ENCODE data around the gene BTN2A1. TPM values are rescaled to one million over a fixed set of nuclear protein-coding genes. Genes with fewer than 3 reads are reported as not detected.

The BTN2A1 gene
- total and polyA plus RNA-seq, 2 of the 13 experiments (the other 11 are each of a cell fraction or from before 2014, with no cell fraction given) = 16.4 to 30.4 TPM

- TF ChIP-seq CSRNP2 (CRISPR knock-in tag; conservative IDR thresholded peaks at IDR 0.05; ENCODE audit: low read depth) (no peak), ZNF780A (CRISPR knock-in tag; IDR thresholded peaks at IDR 0.05) (no peak), HDAC1 (CRISPR knock-in tag; IDR thresholded peaks at IDR 0.05) (no peak), DMAP1 (CRISPR knock-in tag; IDR thresholded peaks at IDR 0.05) (no peak), TCF12 (IDR thresholded peaks at IDR 0.05) (no peak), TCF12 (CRISPR knock-in tag; IDR thresholded peaks at IDR 0.05) (no peak), ZNF605 (CRISPR knock-in tag; IDR thresholded peaks at IDR 0.05) (no peak), NR2C2 (CRISPR knock-in tag; IDR thresholded peaks at IDR 0.05; ENCODE audit: borderline replicate concordance) (no peak), HES4 (CRISPR knock-in tag; IDR thresholded peaks at IDR 0.05; ENCODE audit: borderline replicate concordance) (no peak), ZFP36 (IDR thresholded peaks at IDR 0.05; ENCODE audit: borderline replicate concordance, low read depth, low read length, partially characterized antibody) (no peak), SMAD3 (CRISPR knock-in tag; IDR thresholded peaks at IDR 0.05) (no peak), STAT6 (CRISPR knock-in tag; IDR thresholded peaks at IDR 0.05; ENCODE audit: borderline replicate concordance) (no peak), ZNF282 (IDR thresholded peaks at IDR 0.05; ENCODE audit: partially characterized antibody) (no peak), PAF1 (CRISPR knock-in tag; IDR thresholded peaks at IDR 0.05) (no peak), TAF15 (IDR thresholded peaks at IDR 0.05; ENCODE audit: low read depth, low read length, poor library complexity, severe bottlenecking) (no peak), KDM5B (CRISPR knock-in tag; IDR thresholded peaks at IDR 0.05; ENCODE audit: borderline replicate concordance) (no peak), ZBTB14 (CRISPR knock-in tag; IDR thresholded peaks at IDR 0.05) (no peak), ZXDC (CRISPR knock-in tag; IDR thresholded peaks at IDR 0.05) (no peak)
- WGBS (ENCODE audit: low lambda C conversion rate) = 94% methylated on average over 4 of the region's 4 CpGs
- ChIA-PET CTCF (ENCODE audit: low intra/inter-chr PET ratio, low total read pairs) (no interaction called here), POLR2A (no interaction called here)
- H3K4me3 ChIP-seq (replicated peaks in 1 of 3; ENCODE audit: insufficient read depth in 1 of 3, low read depth in 2 of 3, low read length in 3 of 3) = no peak overlapping the region
- H3K79me2 ChIP-seq (ENCODE audit: insufficient read depth, low read length) = no peaks in the 10 kb centered on the region
- H3K4me2 ChIP-seq (ENCODE audit: low read depth, low read length) = no peak overlapping the region
- H3K9ac ChIP-seq (ENCODE audit: insufficient read depth, low read depth, low read length) = no peak overlapping the region
- FAIRE-seq = no peak
- no peaks in the 10 kb centered on the region for H3K9me3 ChIP-seq (ENCODE audit: low read length)
- H3K36me3 ChIP-seq (replicated peaks in 1 of 2; ENCODE audit: control insufficient read depth in 1 of 2, insufficient read depth in 2 of 2, low read length in 2 of 2) = no peaks in the 10 kb centered on the region
- DNase-seq (ENCODE audit: low spot score) = no peak
- H3K4me1 ChIP-seq (ENCODE audit: insufficient read depth, low read length) = peaks cover 65% of the 10 kb centered on the region
- H3K27ac ChIP-seq (ENCODE audit: extremely low read length, insufficient read depth, low read length) = no peak overlapping the region
- no peak overlapping the region for H2AFZ ChIP-seq (ENCODE audit: low read length)
- no peak for ATAC-seq
- in situ Hi-C loops (cut with HindIII; ENCODE audit: extremely low pct_ligation_motif_present, low pct_unique_long_range_greater_than_20kb) (no loop called here), intact Hi-C loops (cut with micrococcal nuclease; ENCODE audit: unreplicated experiment) (no loop called here)
- H4K20me1 ChIP-seq (ENCODE audit: insufficient read depth, low read length) = no peaks in the 10 kb centered on the region
- H3K27me3 ChIP-seq (ENCODE audit: control insufficient read depth in 1 of 2, insufficient read depth in 2 of 2, low read length in 2 of 2) = no peaks in the 10 kb centered on the region
- BruUV-seq (replicated peaks) = no TSS peak
Measured at GRCh38 chr6:26476896-26477295, 19.1 kb downstream of the BTN2A1 start.
